ENCODE measurements around the gene LUC7L2. TPM values are rescaled to one million over a fixed set of nuclear protein-coding genes. Genes with fewer than 3 reads are reported as not detected.

The LUC7L2 gene
- total and polyA plus RNA-seq, 9 of the 15 experiments (the other 6 are each of a cell fraction or from before 2014, with no cell fraction given): 56.1 to 207 (median 141) TPM

DNA sequence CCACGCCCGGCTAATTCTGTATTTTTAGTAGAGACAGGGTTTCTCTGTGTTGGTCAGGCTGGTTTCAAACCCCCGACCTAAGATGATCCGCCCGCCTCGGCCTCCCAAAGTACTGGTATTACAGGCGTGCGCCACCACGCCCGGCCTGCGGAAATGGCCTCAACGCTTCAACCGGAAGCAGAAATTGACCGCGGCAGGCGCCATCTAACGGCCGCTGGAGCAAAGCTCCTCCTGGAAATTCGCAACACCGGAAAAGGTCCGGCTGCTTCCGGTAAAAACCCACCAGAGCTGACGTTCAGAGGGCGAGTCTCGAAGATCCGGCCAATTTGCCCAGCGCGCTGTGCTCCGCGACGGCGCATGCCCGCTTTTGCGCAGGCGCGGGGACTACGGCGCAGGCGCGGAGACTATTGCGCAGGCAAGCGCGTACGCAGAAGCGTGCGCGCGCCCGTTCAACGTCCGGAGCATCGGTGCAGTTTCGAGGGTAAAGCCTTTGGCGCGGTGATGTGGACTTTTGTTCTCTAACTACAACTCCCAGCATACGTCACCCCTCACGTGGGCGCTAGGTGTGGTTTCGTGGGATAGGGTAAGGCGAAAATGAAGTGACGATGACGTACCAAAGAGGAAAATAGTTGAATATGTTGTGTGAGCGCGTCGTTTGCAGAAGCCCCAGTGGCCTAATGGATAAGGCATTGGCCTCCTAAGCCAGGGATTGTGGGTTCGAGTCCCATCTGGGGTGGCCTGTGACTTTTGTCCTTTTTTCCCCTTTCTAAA lies 19.5 kb upstream of the LUC7L2 start (continued):
- TF ChIP-seq HNRNPK (IDR thresholded peaks at IDR 0.05; ENCODE audit: low read depth, low read length, poor library complexity, severe bottlenecking): no peak
- TF ChIP-seq POLR2H (tag; IDR thresholded peaks at IDR 0.05; ENCODE audit: low read depth): peak; percentile 100
- TF ChIP-seq PHF8 (IDR thresholded peaks at IDR 0.05; ENCODE audit: borderline replicate concordance, low read length): peak; percentile 58; the same call in 1 of the 2 replicates
- TF ChIP-seq FOXA3 (CRISPR knock-in tag; conservative IDR thresholded peaks at IDR 0.05 in 1 of 2, IDR thresholded peaks at IDR 0.05 in 1 of 2): no peak
- TF ChIP-seq XRCC3 (IDR thresholded peaks at IDR 0.05): peak; percentile 95
- peak; percentile 86 for TF ChIP-seq XRCC5 (IDR thresholded peaks at IDR 0.05; ENCODE audit: low read depth, low read length)
- TF ChIP-seq GATAD2B (IDR thresholded peaks at IDR 0.05; ENCODE audit: borderline replicate concordance): peak; percentile 82; the same call in 1 of the 2 replicates
- TF ChIP-seq TSC22D4 (tag; IDR thresholded peaks at IDR 0.05): no peak
- TF ChIP-seq, protein P1, sequence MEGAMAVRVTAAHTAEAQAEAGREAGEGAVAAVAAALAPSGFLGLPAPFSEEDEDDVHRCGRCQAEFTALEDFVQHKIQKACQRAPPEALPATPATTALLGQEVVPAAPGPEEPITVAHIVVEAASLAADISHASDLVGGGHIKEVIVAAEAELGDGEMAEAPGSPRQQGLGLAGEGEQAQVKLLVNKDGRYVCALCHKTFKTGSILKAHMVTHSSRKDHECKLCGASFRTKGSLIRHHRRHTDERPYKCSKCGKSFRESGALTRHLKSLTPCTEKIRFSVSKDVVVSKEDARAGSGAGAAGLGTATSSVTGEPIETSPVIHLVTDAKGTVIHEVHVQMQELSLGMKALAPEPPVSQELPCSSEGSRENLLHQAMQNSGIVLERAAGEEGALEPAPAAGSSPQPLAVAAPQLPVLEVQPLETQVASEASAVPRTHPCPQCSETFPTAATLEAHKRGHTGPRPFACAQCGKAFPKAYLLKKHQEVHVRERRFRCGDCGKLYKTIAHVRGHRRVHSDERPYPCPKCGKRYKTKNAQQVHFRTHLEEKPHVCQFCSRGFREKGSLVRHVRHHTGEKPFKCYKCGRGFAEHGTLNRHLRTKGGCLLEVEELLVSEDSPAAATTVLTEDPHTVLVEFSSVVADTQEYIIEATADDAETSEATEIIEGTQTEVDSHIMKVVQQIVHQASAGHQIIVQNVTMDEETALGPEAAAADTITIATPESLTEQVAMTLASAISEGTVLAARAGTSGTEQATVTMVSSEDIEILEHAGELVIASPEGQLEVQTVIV (CRISPR knock-in tag; IDR thresholded peaks at IDR 0.05; ENCODE audit: borderline replicate concordance): no peak
- TF ChIP-seq, protein P2, sequence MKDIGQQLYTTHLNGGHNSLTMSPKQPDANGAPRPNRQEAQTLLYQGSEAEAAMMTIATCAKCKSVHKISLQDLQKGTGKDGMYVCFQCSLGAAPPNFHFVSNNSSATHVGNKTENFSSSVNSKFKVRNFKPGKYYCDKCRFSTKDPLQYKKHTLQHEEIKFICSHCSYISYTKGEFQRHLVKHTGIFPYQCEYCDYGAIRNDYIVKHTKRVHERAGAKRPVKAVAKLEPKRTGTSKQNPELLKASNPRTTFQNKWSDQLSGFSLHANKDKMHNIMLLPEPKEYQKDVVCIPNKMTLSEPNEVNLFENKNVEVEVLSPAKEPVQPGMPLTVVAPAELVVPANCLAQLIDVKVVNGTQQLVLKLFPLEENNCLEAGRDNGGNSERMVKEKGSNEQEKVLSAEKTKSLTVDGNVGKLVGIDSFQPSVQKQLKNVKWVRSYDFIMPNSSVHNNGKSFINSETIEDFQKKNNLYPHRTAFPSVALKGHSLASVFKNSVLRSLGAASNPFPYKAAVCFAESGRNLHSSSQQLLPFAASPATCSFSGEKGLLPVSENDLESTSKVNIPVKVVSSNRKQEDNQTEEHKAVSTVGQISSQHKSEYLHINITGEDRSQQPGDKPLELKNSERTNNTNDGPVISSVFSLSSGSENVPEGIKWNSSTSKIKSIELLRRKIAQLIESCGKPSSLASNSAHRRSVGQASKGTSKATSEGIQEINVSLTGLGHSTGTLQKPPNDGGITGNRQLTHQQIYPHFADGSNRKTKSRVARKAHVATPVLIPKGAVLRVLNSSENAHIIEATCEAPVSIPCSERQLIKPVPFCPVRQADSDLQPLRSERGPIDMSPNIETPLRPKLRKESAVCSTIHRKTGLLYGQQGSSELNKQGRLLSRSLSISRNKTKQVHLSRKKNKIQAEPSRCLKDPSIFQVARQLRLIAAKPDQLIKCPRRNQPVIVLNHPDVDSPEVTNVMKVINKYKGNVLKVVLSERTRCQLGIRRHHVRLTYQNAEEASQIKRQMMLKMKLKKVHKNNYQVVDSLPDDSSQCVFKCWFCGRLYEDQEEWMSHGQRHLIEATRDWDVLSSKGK (CRISPR knock-in tag; IDR thresholded peaks at IDR 0.05): no peak
- TF ChIP-seq, protein P3, sequence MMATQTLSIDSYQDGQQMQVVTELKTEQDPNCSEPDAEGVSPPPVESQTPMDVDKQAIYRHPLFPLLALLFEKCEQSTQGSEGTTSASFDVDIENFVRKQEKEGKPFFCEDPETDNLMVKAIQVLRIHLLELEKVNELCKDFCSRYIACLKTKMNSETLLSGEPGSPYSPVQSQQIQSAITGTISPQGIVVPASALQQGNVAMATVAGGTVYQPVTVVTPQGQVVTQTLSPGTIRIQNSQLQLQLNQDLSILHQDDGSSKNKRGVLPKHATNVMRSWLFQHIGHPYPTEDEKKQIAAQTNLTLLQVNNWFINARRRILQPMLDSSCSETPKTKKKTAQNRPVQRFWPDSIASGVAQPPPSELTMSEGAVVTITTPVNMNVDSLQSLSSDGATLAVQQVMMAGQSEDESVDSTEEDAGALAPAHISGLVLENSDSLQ (IDR thresholded peaks at IDR 0.05): peak; percentile 75
- peak; percentile 93 for TF ChIP-seq NR4A1 (CRISPR knock-in tag; IDR thresholded peaks at IDR 0.05)
- peak; percentile 83 for TF ChIP-seq NR4A1 (tag; IDR thresholded peaks at IDR 0.05)
- peak; percentile 77 for TF ChIP-seq NBN (IDR thresholded peaks at IDR 0.05; ENCODE audit: low read depth)
- peak; percentile 100 for TF ChIP-seq NRF1 (conservative IDR thresholded peaks at IDR 0.05 in 1 of 2, IDR thresholded peaks at IDR 0.05 in 1 of 2)
- peak; percentile 40; the same call in 1 of the 2 replicates for TF ChIP-seq TAL1 (IDR thresholded peaks at IDR 0.05)
- no peak for TF ChIP-seq ZNF408 (CRISPR knock-in tag; IDR thresholded peaks at IDR 0.05; ENCODE audit: low read depth)
- TF ChIP-seq ELK1 (CRISPR knock-in tag; IDR thresholded peaks at IDR 0.05): no peak
- TF ChIP-seq, protein P4, sequence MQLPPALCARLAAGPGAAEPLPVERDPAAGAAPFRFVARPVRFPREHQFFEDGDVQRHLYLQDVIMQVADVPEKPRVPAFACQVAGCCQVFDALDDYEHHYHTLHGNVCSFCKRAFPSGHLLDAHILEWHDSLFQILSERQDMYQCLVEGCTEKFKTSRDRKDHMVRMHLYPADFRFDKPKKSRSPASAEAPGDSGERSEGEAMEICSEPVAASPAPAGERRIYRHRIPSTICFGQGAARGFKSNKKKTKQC (CRISPR knock-in tag; IDR thresholded peaks at IDR 0.05): peak; percentile 99
